HEK293 (cell line): Measurements from ENCODE around the gene SORL1-AS1.

ENCODE experiments used
- ATF2 ChIP-seq: fragments of 450-650 bp; formaldehyde crosslinking; IDR thresholded peaks from 2 replicates; pipeline ENCODE4 v1.5.1; 2016; ENCODE audit warnings: missing biosample characterization, missing genetic modification characterization, low read depth
- CTCF ChIP-seq: fragments of 450-650 bp; formaldehyde crosslinking; IDR thresholded peaks from 2 replicates; pipeline ENCODE4 v1.5.1; 2016; ENCODE audit warnings: missing biosample characterization, missing genetic modification characterization
- EGR2 ChIP-seq: fragments of 450-650 bp; formaldehyde crosslinking; IDR thresholded peaks from 2 replicates; pipeline ENCODE4 v1.5.1; 2016; ENCODE audit warnings: low read depth, missing biosample characterization, missing genetic modification characterization
- FEZF1 ChIP-seq: fragments of 450-650 bp; formaldehyde crosslinking; IDR thresholded peaks from 2 replicates; pipeline ENCODE4 v1.5.1; 2016; ENCODE audit warnings: missing biosample characterization, missing genetic modification characterization
- GLI2 ChIP-seq: fragments of 450-650 bp; formaldehyde crosslinking; IDR thresholded peaks from 2 replicates; pipeline ENCODE4; 2017; ENCODE audit warnings: missing biosample characterization, missing genetic modification characterization, low read depth, borderline replicate concordance
- KLF8 ChIP-seq: fragments of 450-650 bp; formaldehyde crosslinking; IDR thresholded peaks from 2 replicates; pipeline ENCODE4 v1.5.1; 2016; ENCODE audit warnings: missing biosample characterization, missing genetic modification characterization
- KLF9 ChIP-seq: fragments of 450-650 bp; formaldehyde crosslinking; IDR thresholded peaks from 2 replicates; pipeline ENCODE4 v1.5.1; 2016; ENCODE audit warnings: missing biosample characterization, missing genetic modification characterization, low read depth
- MEIS1 ChIP-seq: sonication (generic); formaldehyde crosslinking; IDR thresholded peaks from 2 replicates; pipeline ENCODE4 v1.8.1; 2022; ENCODE audit warnings: missing genetic modification reagents, mild to moderate bottlenecking, borderline replicate concordance
- PATZ1 ChIP-seq: fragments of 450-650 bp; formaldehyde crosslinking; IDR thresholded peaks from 2 replicates; pipeline ENCODE4 v1.5.1; 2016; ENCODE audit warnings: missing biosample characterization, missing genetic modification characterization
- REPIN1 ChIP-seq: fragments of 450-650 bp; formaldehyde crosslinking; IDR thresholded peaks from 2 replicates; pipeline ENCODE4 v1.5.1; 2017; ENCODE audit warnings: missing biosample characterization, missing genetic modification characterization, low read depth
- ZEB2 ChIP-seq: fragments of 450-650 bp; formaldehyde crosslinking; IDR thresholded peaks from 2 replicates; pipeline ENCODE4 v1.5.1; 2016; ENCODE audit warnings: missing biosample characterization, missing genetic modification characterization
- ZNF10 ChIP-seq: fragments of 450-650 bp; formaldehyde crosslinking; IDR thresholded peaks from 2 replicates; pipeline ENCODE4 v1.5.1; 2017; ENCODE audit warnings: missing biosample characterization, missing genetic modification characterization
- ZNF114 ChIP-seq: fragments of 450-650 bp; formaldehyde crosslinking; IDR thresholded peaks from 2 replicates; pipeline ENCODE4 v1.5.0; 2017; ENCODE audit warnings: missing biosample characterization, missing genetic modification characterization
- ZNF146 ChIP-seq: fragments of 450-650 bp; formaldehyde crosslinking; IDR thresholded peaks from 2 replicates; pipeline ENCODE4 v1.5.1; 2016; ENCODE audit warnings: missing biosample characterization, missing genetic modification characterization
- ZNF169 ChIP-seq: fragments of 450-650 bp; formaldehyde crosslinking; IDR thresholded peaks from 2 replicates; pipeline ENCODE4 v1.5.1; 2016; ENCODE audit warnings: missing biosample characterization, missing genetic modification characterization
- ZNF214 ChIP-seq: fragments of 450-650 bp; formaldehyde crosslinking; IDR thresholded peaks from 2 replicates; pipeline ENCODE4 v1.5.1; 2017; ENCODE audit warnings: missing biosample characterization, mild to moderate bottlenecking, missing genetic modification characterization, borderline replicate concordance
- ZNF280D ChIP-seq: fragments of 450-650 bp; formaldehyde crosslinking; IDR thresholded peaks from 2 replicates; pipeline ENCODE4 v1.5.1; 2016; ENCODE audit warnings: missing biosample characterization, missing genetic modification characterization
- ZNF398 ChIP-seq: fragments of 450-650 bp; formaldehyde crosslinking; IDR thresholded peaks from 2 replicates; pipeline ENCODE4 v1.5.1; 2017; ENCODE audit warnings: missing biosample characterization, missing genetic modification characterization
- ZNF416 ChIP-seq: fragments of 450-650 bp; formaldehyde crosslinking; IDR thresholded peaks from 2 replicates; pipeline ENCODE4 v1.5.1; 2016; ENCODE audit warnings: missing biosample characterization, missing genetic modification characterization
- ZNF530 ChIP-seq: fragments of 450-650 bp; formaldehyde crosslinking; IDR thresholded peaks from 2 replicates; pipeline ENCODE4 v1.5.1; 2016; ENCODE audit warnings: low read depth, missing biosample characterization, missing genetic modification characterization
- ZNF549 ChIP-seq: fragments of 450-650 bp; IDR thresholded peaks from 2 replicates; pipeline ENCODE4 v1.5.1; 2018; ENCODE audit warnings: missing biosample characterization, missing genetic modification characterization, mild to moderate bottlenecking, inconsistent platforms, moderate library complexity
- ZNF571 ChIP-seq: fragments of 450-650 bp; formaldehyde crosslinking; IDR thresholded peaks from 2 replicates; pipeline ENCODE4 v1.5.0; 2017; ENCODE audit warnings: missing biosample characterization, missing genetic modification characterization
- ZNF600 ChIP-seq: fragments of 450-650 bp; formaldehyde crosslinking; IDR thresholded peaks from 2 replicates; pipeline ENCODE4 v1.5.1; 2016; ENCODE audit warnings: missing biosample characterization, missing genetic modification characterization
- ZNF629 ChIP-seq: fragments of 450-650 bp; formaldehyde crosslinking; IDR thresholded peaks from 2 replicates; pipeline ENCODE4 v1.5.1; 2017; ENCODE audit warnings: missing biosample characterization, missing genetic modification characterization
- ZNF660 ChIP-seq: fragments of 450-650 bp; IDR thresholded peaks from 2 replicates; pipeline ENCODE4 v1.5.1; 2018; ENCODE audit warnings: missing biosample characterization, mild to moderate bottlenecking, missing genetic modification characterization
- ZNF670 ChIP-seq: fragments of 450-650 bp; formaldehyde crosslinking; IDR thresholded peaks from 2 replicates; pipeline ENCODE4 v1.5.1; 2016; ENCODE audit warnings: missing biosample characterization, missing genetic modification characterization, low read depth
- ZNF677 ChIP-seq: fragments of 450-650 bp; IDR thresholded peaks from 2 replicates; pipeline ENCODE4 v1.5.0; 2018; ENCODE audit warnings: missing biosample characterization, mild to moderate bottlenecking, missing genetic modification characterization, moderate library complexity
- ZNF776 ChIP-seq: fragments of 450-650 bp; formaldehyde crosslinking; IDR thresholded peaks from 2 replicates; pipeline ENCODE4 v1.5.0; 2017; ENCODE audit warnings: missing biosample characterization, missing genetic modification characterization, borderline replicate concordance
- ZNF777 ChIP-seq: fragments of 450-650 bp; formaldehyde crosslinking; IDR thresholded peaks from 2 replicates; pipeline ENCODE4 v1.5.1; 2017; ENCODE audit warnings: missing biosample characterization, missing genetic modification characterization, borderline replicate concordance
- ZNF843 ChIP-seq: fragments of 450-650 bp; formaldehyde crosslinking; IDR thresholded peaks from 2 replicates; pipeline ENCODE4 v1.5.1; 2016; ENCODE audit warnings: missing biosample characterization, missing genetic modification characterization
- ZSCAN30 ChIP-seq: fragments of 450-650 bp; IDR thresholded peaks from 2 replicates; pipeline ENCODE4 v1.5.1; 2018; ENCODE audit warnings: missing biosample characterization, mild to moderate bottlenecking, missing genetic modification characterization, moderate library complexity

Gene SORL1-AS1

GRCh38 chr11:121466063-121466794 lies 13.5 kb upstream of the SORL1-AS1 start (continued):
- peak; percentile 61 for TF ChIP-seq ZNF398 (tag by site-specific recombination)
- TF ChIP-seq ZNF677: no peak
- TF ChIP-seq ZNF777 (tag by site-specific recombination): no peak
- TF ChIP-seq FEZF1 (tag by site-specific recombination): no peak; the same call in 1 of the 2 replicates
- TF ChIP-seq ATF2: no peak
- 0 out of 2 replicates have a peak, but pooled peaks have one; percentile 16 for TF ChIP-seq PATZ1
- TF ChIP-seq ZNF670 (tag by site-specific recombination): no peak
- TF ChIP-seq KLF8: 0 out of 2 replicates have a peak, but pooled peaks have one; percentile 40
- no peak for TF ChIP-seq ZNF843
- no peak for TF ChIP-seq ZNF280D
- TF ChIP-seq ZNF571 (tag by site-specific recombination): no peak
- no peak for TF ChIP-seq ZNF530 (tag by site-specific recombination)
- 0 out of 2 replicates have a peak, but pooled peaks have one; percentile 52 for TF ChIP-seq ZNF10 (tag by site-specific recombination)
- no peak for TF ChIP-seq ZNF776
- no peak for TF ChIP-seq CTCF (tag by site-specific recombination)
- no peak for TF ChIP-seq ZNF214 (tag by site-specific recombination)
- peak; percentile 53 for TF ChIP-seq ZSCAN30 (tag by site-specific recombination)
- TF ChIP-seq ZNF549 (tag by site-specific recombination): no peak
- no peak for TF ChIP-seq KLF9 (tag by site-specific recombination)
- no peak for TF ChIP-seq ZNF146 (tag by site-specific recombination)
- no peak for TF ChIP-seq ZNF114 (tag by site-specific recombination)
- TF ChIP-seq ZNF660 (tag by site-specific recombination): peak; percentile 60; the same call in 1 of the 2 replicates
- peak; percentile 71 for TF ChIP-seq ZNF629
- no peak for TF ChIP-seq ZNF169 (tag by site-specific recombination)
- peak; percentile 74; the same call in 1 of the 2 replicates for TF ChIP-seq EGR2 (tag by site-specific recombination)
- no peak for TF ChIP-seq MEIS1 (CRISPR knock-in tag)
- no peak for TF ChIP-seq GLI2 (tag by site-specific recombination)
- TF ChIP-seq ZEB2 (tag by site-specific recombination): peak; percentile 46
- no peak for TF ChIP-seq REPIN1 (tag by site-specific recombination)
- no peak for TF ChIP-seq ZNF600 (tag by site-specific recombination)
- TF ChIP-seq ZNF416: no peak
